NB4 (cell line): ENCODE results near the gene C20orf173.
"Not testable (repeated sequence)": the region's sequence is repeated elsewhere in the genome, so short reads cannot be mapped to it uniquely, and the experiment has no call there.

Experiments used
- CTCF ChIP-seq: IDR thresholded peaks from one replicate; pipeline ENCODE4 v1.5.1; 2012; ENCODE audit warnings: low read depth, low read length
- POLR2A ChIP-seq: IDR thresholded peaks from 2 replicates; pipeline ENCODE4 v1.6.1; 2011; ENCODE audit warnings: mild to moderate bottlenecking; ENCODE audit not compliant: insufficient read length; ENCODE audit errors: extremely low read depth

GRCh38 chr20:35544941-35545340, 15.5 kb upstream of the C20orf173 start:
- not testable (repeated sequence) for TF ChIP-seq CTCF, POLR2A
